T1000 (cell line): ENCODE measurements around the gene SH2D7.
A peak's percentile ranks its signal among the peaks of the same experiment; 100 is the strongest.
"Not testable (repeated sequence)": the region's sequence is repeated elsewhere in the genome, so short reads cannot be mapped to it uniquely, and the experiment has no call there.

Experiments used
- DNase-seq: peaks from one replicate; lab custom pipeline; 2025; ENCODE audit warnings: mixed read lengths; lab: John Stamatoyannopoulos, UW

The SH2D7 gene

GRCh38 chr15:78146425-78147154 lies 54.2 kb downstream of the SH2D7 start:
- no peak for DNase-seq

GRCh38 chr15:78147566-78147965 lies 55.2 kb downstream of the SH2D7 start:
- DNase-seq, result no peak

GRCh38 chr15:78148392-78149067 lies 56.2 kb downstream of the SH2D7 start:
- no peak for DNase-seq

- peak; percentile 94 for DNase-seq
Observed at GRCh38 chr15:78149068-78149804, 56.9 kb downstream of the SH2D7 start, which contains the start of gene IDH3A. TSS of gene IDH3A (plus strand) at chr15:78149362. CDS start at chr15:78149404, 42 bp downstream.

GRCh38 chr15:78149805-78150751 lies 57.7 kb downstream of the SH2D7 start:
- DNase-seq, result no peak

GRCh38 chr15:78151075-78151474 lies 58.7 kb downstream of the SH2D7 start:
- DNase-seq, result not testable (repeated sequence)
